DMS79 treated with DMSO at 0.1 percent for 48 hours (cell line): ENCODE results near the gene DUOXA1.
"Not testable (repeated sequence)": the region's sequence is repeated elsewhere in the genome, so short reads cannot be mapped to it uniquely, and the experiment has no call there.

Experiments used
- DNase-seq: peaks from one replicate; lab custom pipeline; 2025; lab: John Stamatoyannopoulos, UW

The DUOXA1 gene

GRCh38 chr15:45089712-45090373, 39.8 kb downstream of the DUOXA1 start:
- no peak for DNase-seq

DNA sequence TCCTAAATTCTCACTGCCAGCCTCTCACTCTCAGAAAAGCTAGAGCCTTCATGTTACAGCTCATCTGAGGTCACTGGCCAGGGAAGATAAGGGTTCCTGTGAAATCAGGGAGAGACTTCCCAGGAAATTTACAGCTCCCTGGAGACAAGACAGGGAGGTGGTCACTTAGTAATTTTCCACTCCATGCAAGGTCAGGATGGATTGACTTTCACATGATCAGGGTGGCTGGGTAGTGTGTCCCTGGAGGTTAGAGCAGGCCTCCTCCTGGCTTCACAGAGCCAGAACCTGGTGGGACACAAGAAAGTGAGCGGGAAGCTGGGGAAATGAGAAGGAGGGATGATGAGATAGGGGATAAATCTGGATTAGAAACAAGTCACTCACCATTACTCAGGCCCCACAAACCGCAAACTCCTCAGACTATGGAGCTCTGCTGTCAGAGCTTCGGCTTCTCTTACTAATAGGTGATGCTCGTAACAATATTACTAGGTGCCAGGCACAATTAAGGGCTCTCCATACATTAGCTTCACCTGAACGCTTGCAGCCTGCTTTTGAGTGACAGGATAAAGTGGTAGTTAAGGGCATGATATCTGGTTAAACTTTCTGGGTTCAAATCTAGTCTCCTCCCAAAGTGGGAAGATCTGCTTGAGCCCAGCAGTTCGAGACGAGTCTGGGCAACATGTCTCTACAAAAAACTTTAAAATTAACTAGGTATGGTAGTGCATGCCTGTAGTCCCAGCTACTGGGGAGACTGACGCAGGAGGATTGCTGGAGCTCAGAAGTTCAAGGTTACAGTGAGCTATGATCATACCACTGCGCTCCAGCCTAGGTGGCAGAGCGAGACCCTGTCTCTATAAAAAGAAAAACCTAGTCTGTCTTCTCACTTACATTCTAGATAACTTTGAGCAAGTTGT, 40.6 kb downstream of the DUOXA1 start:
- no peak for DNase-seq

GRCh38 chr15:45087513-45087912, 42.2 kb downstream of the DUOXA1 start:
- no peak for DNase-seq

GRCh38 chr15:45084163-45084562, 45.5 kb downstream of the DUOXA1 start:
- no peak for DNase-seq

GRCh38 chr15:45083223-45083622, 46.5 kb downstream of the DUOXA1 start:
- no peak for DNase-seq

- DNase-seq, result not testable (repeated sequence)
Measured at GRCh38 chr15:45082412-45082811, 47.3 kb downstream of the DUOXA1 start.

DNA sequence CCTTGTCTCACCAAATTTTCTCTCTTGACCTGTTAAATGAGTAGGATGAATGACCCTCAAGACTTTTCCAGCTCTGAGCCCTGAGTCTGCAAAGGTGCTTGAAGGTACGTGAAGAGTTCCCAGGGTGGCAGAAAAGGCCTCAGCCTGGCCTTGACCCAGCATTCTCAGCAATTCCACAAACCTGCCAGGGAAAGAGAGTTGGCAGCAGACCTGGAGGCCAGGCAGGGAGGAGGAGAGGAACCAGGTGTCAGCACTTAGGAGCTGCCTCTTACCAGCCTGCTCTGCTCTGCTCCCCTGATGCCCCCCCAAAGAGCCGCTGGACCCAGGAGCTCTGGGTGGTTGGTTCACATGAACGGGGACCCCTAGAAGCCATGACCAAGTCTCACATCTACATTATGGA, 49.1 kb downstream of the DUOXA1 start:
- DNase-seq, result peak; percentile 28

DNA sequence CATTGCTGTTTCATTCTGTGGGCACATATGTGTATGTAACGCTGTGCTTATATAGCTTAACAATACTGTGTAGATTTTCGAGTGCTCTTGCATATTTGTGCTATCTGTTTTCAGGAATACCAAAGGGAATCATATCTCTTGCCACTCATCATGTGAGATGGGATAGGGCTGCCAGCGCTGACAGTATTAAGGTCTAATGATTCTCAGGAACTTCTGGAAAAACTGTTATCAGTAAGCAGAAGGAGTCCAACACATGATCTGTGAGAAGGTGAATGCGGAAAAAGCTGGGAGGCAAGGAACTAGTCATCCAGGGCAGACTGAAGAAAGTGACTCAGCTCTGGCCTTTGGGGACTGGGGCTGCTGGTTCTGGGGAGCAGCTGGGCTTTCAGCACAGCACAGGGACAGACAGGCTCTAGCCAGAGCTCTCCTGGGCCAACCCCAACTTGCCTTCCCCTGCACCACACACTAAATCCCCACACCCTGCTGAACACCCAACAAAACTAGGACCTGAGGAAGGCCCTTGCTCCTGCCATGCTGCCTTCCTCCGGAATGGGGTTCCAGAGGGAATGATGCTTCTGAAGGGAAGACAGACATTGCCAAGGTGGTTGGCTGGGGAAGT, 49.9 kb downstream of the DUOXA1 start:
- not testable (repeated sequence) for DNase-seq

GRCh38 chr15:45079201-45079600, 50.5 kb downstream of the DUOXA1 start:
- DNase-seq, result peak; percentile 11

GRCh38 chr15:45077391-45077790, 52.3 kb downstream of the DUOXA1 start:
- DNase-seq, result not testable (repeated sequence)

DNA sequence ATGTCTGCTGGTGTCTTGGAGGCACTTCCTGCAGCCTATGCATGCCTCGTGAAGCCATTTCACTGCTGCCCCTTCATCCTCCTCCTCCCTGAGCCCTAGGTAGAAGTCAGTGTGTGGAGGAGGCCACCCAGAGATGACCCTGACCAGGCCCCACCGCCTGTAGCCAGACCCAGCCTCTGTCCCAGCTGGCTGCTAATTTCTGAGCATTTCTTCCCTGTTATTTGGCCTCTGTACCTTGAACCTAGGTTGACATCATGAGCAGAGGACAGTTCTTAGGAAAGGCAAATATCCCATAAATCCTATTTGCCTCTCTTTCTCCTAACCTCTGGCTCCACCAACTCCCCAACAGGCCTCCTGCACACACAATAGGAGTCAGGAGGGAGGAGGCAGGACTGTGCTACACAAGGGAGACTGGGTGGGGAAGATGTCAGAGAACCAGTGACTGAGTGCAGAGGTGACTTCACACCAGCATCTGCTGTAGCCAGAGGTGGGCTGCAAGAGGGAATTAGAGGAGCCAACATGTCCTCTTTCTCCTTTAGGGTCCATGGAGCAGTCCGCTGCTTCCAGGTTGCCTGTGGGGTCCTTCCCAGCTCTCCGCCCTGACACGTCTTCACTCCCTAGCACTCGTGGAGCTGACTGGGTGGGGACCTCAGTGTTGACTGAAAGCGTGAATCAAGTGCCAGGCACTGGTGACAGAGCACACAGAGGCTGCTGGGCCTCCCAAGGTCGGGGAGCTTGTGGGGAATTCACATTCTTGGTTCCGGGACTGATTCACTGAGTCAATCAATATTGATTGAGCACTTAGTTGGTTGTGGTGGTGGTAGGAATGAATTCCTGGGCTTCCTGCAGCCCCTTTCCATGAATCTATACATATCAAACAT, 54.0 kb downstream of the DUOXA1 start:
- DNase-seq, result not testable (repeated sequence)

DNA sequence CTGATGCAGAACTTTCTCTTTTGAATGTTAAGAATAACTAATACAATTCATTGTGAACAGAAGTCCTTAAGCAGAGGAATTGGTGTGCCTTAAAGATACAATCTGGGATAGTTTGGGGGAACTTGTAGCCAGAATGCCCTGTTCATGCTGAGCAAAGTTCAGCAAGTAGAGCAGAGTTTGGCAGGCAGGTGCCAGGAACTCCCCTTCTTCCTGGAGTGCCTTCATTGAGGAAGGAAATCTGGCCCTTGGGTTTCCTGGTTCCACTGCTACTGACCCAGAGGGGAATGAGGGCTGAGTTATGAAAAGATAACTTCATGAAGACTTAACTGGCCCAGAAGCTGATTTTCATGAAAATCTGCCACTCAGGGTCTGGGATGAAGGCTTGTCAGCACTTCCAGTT, 56.1 kb downstream of the DUOXA1 start:
- not testable (repeated sequence) for DNase-seq

GRCh38 chr15:45069942-45070360, 59.7 kb downstream of the DUOXA1 start:
- not testable (repeated sequence) for DNase-seq
